Motor neuron (in vitro differentiated cells): ENCODE measurements around the gene SUSD3. TPM values are rescaled to one million over a fixed set of nuclear protein-coding genes. Genes with fewer than 3 reads are reported as not detected.

Source experiments
- ATAC-seq, 8 experiments: fragments of 200-7000 bp; cut with Tn5 transposase; replicated peaks in 6 of 8; 2 replicates each; pipeline ENCODE4 v1.8.0; 2021; ENCODE audit warnings: mild to moderate bottlenecking in 8 of 8, moderate library complexity in 8 of 8
- H3K27ac ChIP-seq, 2 donors: fragments of 250-450 bp; sonication (Bioruptor Pico); 2 replicates each; pipeline ENCODE4 v1.9.0; 2021; ENCODE audit warnings: antibody characterized with exemption in 2 of 2, mild to moderate bottlenecking in 2 of 2, moderate library complexity in 1 of 2
- H3K4me1 ChIP-seq, 2 donors: fragments of 250-450 bp; sonication (Bioruptor Pico); replicated peaks in 1 of 2; 2 replicates each; pipeline ENCODE4 v1.6.1; 2021; ENCODE audit warnings: antibody characterized with exemption in 2 of 2, mild to moderate bottlenecking in 2 of 2, moderate library complexity in 1 of 2
- H3K4me3 ChIP-seq, 5 donors: fragments of 250-450 bp; sonication (Bioruptor Pico); 2 replicates each; pipeline ENCODE4 v1.9.0; 2021; ENCODE audit warnings: antibody characterized with exemption in 5 of 5, mild to moderate bottlenecking in 5 of 5, moderate library complexity in 4 of 5
- WGBS, 10 experiments: fragments of 450-650 bp; shearing (Covaris generic); methylation state at CpG; one replicate each; pipeline ENCODE4 v1.0.0; 2022; 5-methylcytosine and 5-hydroxymethylcytosine counted together
- in situ Hi-C, 9 experiments: fragments of 400-800 bp; cut with MboI; loops; one replicate each; pipeline ENCODE4 v1.15.0; 2021; ENCODE audit warnings: low sequenced_read_pairs in 9 of 9, low pct_unique_long_range_greater_than_20kb in 2 of 9; ENCODE audit not compliant: unreplicated experiment in 9 of 9
- total RNA-seq, 8 experiments: library from RNA; unstranded; fragments of 300-600 nt; gene quantifications; 2 replicates each; pipeline versions ENCODE4 v1.2.3 to v1.2.4, GENCODE V29; 2022

Gene SUSD3
- total RNA-seq, 8 experiments from 2014 or later, result 0.29 to 8.5 (median 0.80) TPM; not detected in 4

- no peak overlapping the region for H3K27ac ChIP-seq
- no peak for ATAC-seq
- WGBS, 10 experiments, result 53 to 100% (median 95%) methylated on average over 1 to 4 of the region's 12 CpGs; no CpG with 5 or more reads in 3 of the 10 experiments
- no peak overlapping the region for H3K4me3 ChIP-seq
- peaks cover 0 to 14% of the 10 kb centered on the region in 2 donors for H3K4me1 ChIP-seq
- in situ Hi-C loops, result no loop called here
Measured at GRCh38 chr9:93089481-93089991, 31.0 kb downstream of the SUSD3 start.

DNA sequence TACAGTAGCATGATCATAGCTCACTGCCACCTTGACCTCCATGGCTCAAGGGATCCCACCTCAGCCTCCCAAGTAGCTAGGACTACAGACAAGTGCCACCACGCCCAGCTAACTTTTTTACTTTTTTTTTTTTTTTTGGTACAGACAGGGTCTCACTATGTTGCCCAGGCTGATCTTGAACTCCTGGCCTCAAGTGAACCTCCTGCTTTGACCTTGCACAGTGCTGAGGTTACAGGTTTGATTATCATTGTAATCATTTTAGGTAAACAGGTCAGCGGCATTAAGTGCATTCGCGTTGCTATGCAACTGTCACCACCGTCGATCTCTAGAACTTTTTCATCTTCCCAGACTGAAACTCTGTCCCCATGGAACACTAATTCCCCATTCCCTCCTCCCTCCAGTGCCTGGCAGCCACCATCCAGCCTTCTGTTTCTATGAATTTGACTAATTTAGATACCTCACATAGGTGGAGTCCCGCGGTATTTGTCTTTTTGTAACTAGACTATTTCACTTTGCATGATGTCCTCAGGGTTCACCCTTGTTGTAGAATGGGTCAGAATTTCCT, 31.7 kb downstream of the SUSD3 start:
- no peak for ATAC-seq
- Histone ChIP-seq H3K4me3 (no peak overlapping the region), H3K4me1 (peaks cover 0 to 14% of the 10 kb centered on the region in 2 donors), H3K27ac (no peak overlapping the region)
- in situ Hi-C loops, result no loop called here
- 71 to 93% (median 81%) methylated on average over 5 to 8 of the region's 8 CpGs; no CpG with 5 or more reads in 2 of the 10 experiments for WGBS, 10 experiments

DNA sequence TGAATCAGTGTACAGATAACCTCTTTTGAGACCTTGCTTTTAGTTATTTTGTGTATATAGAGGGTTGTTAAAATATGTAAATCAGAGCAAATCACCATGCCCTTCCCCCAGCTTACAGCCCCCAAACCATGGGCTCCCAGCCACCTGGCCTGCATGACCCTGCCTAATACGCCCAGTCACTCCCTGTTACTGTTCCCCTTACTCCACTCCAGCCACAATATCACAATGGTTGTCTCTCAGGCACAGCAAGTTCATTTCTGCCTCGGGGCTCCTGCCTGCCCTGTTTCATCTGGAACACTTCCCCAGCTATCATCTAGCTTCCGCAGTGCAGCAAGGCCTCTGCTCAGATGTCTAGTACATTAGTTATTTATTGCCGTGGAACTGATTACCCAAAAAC, 32.6 kb downstream of the SUSD3 start:
- Histone ChIP-seq H3K4me1 (peaks cover 0 to 14% of the 10 kb centered on the region in 2 donors), H3K27ac (peak overlapping the region in 1 of 2 donors; percentile 18), H3K4me3 (no peak overlapping the region)
- in situ Hi-C loops, result no loop called here
- 0 to 100% (median 83%) methylated on average over 1 to 4 of the region's 4 CpGs; no CpG with 5 or more reads in 2 of the 10 experiments for WGBS, 10 experiments
- no peak for ATAC-seq

DNA sequence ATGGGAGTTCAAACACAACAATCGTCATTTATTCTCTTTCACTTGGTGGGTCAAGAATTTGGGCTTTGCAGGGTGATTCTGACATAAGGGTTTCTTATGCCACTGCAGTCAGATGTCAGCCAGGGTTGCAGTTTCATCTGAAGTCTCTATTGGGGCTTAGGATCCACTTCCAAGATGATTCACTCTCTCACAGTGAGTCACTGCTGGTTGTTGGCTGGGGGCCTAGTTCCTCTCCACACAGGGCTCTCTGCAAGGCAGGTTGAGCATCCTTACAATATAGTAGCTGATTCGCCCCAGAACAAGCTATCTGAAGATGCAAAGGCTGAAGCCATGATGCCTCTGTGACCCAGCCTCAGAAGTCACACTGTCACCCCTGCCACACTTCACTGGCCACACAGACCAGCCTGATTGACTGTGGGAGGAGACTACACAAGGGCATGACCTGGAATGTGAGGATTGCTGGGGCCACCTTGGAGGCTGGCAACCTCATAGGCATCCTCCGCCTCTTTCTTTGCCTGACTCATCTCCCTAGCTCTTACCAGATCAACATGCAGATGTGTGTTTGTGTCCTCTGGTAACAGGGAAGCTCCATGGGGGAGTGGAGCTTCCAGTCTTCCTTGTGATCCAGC, 33.1 kb downstream of the SUSD3 start:
- Histone ChIP-seq H3K4me1 (peaks cover 0 to 14% of the 10 kb centered on the region in 2 donors), H3K27ac (peak overlapping the region in 1 of 2 donors; percentile 31), H3K4me3 (no peak overlapping the region)
- in situ Hi-C loops, result no loop called here
- ATAC-seq, result peak in 6 of 8 experiments; percentile 0 to 41 (median 6)
- WGBS, 10 experiments, result 0 to 100% (median 67%) methylated on average over 1 to 2 of the region's 3 CpGs; no CpG with 5 or more reads in 6 of the 10 experiments

DNA sequence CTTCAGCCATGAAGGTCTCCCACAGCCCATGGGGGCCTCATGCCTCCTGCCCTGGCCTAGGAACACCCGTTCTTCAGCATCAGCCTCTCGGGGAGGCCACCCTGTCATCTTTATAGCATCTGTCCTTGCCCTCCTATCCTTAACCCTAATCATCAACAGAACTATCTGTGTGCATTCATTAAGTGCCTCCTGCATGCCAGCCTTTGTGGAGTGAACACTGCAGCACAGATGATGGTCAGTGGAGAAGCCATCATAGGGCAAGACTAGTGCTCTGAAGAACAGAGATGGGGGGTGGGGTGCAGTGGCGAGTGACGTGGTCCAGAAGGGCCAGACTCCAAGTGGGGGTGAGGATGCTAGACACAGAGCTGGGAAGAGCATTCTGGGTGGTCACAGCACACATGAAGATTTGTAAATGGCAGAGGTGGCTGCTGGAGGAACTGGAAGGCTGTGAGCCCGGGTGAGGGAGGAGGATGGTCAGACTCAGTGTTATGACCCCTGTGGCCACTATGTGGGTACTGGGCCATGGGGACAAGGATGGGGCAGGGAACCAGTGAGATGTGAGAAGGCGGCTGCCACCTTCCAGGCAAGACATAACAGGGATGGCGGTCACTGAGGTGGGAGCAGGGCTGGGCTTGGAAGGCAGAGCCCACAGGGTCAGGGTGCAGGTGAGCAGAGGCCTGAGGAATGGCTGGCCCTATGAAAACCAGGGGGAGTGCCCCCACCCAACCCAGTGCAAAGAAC, 33.9 kb downstream of the SUSD3 start:
- in situ Hi-C loops, result no loop called here
- no peak for ATAC-seq
- H3K27ac ChIP-seq, result peak overlapping the region in 1 of 2 donors; percentile 31
- H3K4me3 ChIP-seq, result no peak overlapping the region
- peaks cover 7 to 20% of the 10 kb centered on the region in 2 donors for H3K4me1 ChIP-seq
- WGBS, 10 experiments, result 57 to 100% (median 88%) methylated on average over 1 to 3 of the region's 7 CpGs; no CpG with 5 or more reads in 6 of the 10 experiments

GRCh38 chr9:93093127-93093876, 34.8 kb downstream of the SUSD3 start:
- Histone ChIP-seq H3K27ac (peak overlapping the region in 1 of 2 donors; percentile 16), H3K4me3 (no peak overlapping the region), H3K4me1 (peaks cover 15 to 29% of the 10 kb centered on the region in 2 donors)
- no peak for ATAC-seq
- 45 to 80% (median 69%) methylated on average over 1 to 6 of the region's 11 CpGs; no CpG with 5 or more reads in 2 of the 10 experiments for WGBS, 10 experiments
- in situ Hi-C loops, result no loop called here

- Histone ChIP-seq H3K27ac (peak overlapping the region in 1 of 2 donors; percentile 16), H3K4me3 (no peak overlapping the region), H3K4me1 (peaks cover 15 to 29% of the 10 kb centered on the region in 2 donors)
- no peak for ATAC-seq
- 40 to 90% (median 83%) methylated on average over 1 to 3 of the region's 7 CpGs; no CpG with 5 or more reads in 7 of the 10 experiments for WGBS, 10 experiments
- in situ Hi-C loops, result no loop called here
Measured at GRCh38 chr9:93093877-93094657, 35.6 kb downstream of the SUSD3 start.

GRCh38 chr9:93094658-93095204, 36.2 kb downstream of the SUSD3 start:
- H3K4me3 ChIP-seq, result peak overlapping the region in 3 of 5 donors; percentile 24 to 34 (median 25)
- in situ Hi-C loops, result no loop called here
- ATAC-seq, result no peak
- WGBS, 10 experiments, result 40 to 93% (median 80%) methylated on average over 1 to 6 of the region's 11 CpGs; no CpG with 5 or more reads in 3 of the 10 experiments
- H3K27ac ChIP-seq, result peak overlapping the region; percentile 52 to 79
- H3K4me1 ChIP-seq, result peaks cover 15 to 29% of the 10 kb centered on the region in 2 donors

DNA sequence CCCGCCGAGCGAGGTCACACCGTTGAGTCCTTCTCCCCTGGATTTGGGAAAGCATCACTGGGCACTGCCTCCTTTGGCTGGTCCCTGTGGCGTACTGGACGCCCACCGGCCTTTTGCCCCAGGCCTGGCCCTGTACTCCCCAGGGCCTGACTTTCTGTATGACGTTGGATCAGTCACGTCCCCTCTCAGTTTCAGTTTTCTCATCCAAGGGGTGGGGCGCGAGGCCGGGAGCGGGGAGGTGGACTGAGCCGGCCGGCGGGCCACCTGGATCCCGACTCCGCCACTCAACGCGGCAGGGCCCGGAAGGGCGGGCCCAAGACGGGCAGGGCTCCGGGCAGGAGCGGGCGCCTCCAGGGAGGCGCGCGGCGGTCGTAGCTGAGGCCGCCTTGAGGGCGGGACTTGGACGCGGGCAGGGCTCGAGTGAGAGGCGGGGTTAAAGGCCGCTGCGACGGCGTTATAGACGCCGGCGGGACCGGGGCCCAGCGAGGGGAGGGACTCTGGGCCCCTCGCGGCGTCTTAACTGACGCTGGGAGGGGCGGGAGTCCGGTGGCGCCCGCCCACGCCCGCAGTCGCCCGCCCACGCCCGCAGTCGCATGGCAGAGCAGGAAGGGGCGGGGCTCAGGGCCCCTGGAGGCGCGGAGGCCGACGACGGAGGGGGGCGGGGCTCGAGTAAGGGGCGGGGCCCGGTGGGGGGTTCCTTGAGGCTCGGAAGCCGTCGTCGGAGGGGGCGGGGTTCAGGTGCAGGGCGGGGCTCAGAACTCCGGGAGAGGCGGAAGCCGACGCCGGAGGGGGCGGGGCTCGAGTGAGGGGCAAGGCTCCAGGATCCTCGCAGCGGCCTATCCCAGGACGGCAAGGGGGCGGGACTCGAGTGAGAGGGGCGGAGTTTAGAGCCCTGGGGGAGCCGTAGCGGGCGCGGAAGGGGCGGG, 37.0 kb downstream of the SUSD3 start:
- WGBS, 10 experiments, result 20% methylated on average over 7 of the region's 95 CpGs; no CpG with 5 or more reads in 9 of the 10 experiments
- peak overlapping the region; percentile 52 to 79 for H3K27ac ChIP-seq
- in situ Hi-C loops, result no loop called here

GRCh38 chr9:93096131-93096802, 37.8 kb downstream of the SUSD3 start, which contains the start of gene CARD19:
Gene CARD19 (plus strand): TSS chr9:93096217. CDS start chr9:93096346, 129 bp downstream.
- Histone ChIP-seq H3K4me1 (peaks cover 15 to 29% of the 10 kb centered on the region in 2 donors), H3K27ac (peak within 1 kb of the TSS; percentile 52 to 79), H3K4me3 (peak within 1 kb of the TSS; percentile 56 to 92 (median 79))
- ATAC-seq, result peak; percentile 12 to 69 (median 40)
- WGBS, 10 experiments, result 5 to 20% methylated on average over 1 to 4 of the region's 65 CpGs; no CpG with 5 or more reads in 8 of the 10 experiments
- in situ Hi-C loops, result no loop called here

More for the DNA sequence above, 37.0 kb downstream of the SUSD3 start:
- Histone ChIP-seq H3K4me3 (peak overlapping the region; percentile 56 to 92 (median 79)), H3K4me1 (peaks cover 15 to 29% of the 10 kb centered on the region in 2 donors)
- peak; percentile 71 to 87 (median 76) for ATAC-seq
